HG03432 (cell line): ENCODE data around the gene ELK3.

ENCODE experiments used
- ATAC-seq: cut with Tn5 transposase; IDR thresholded peaks from one replicate; pipeline ENCODE4 v1.9.1; 2021; ENCODE audit warnings: mild to moderate bottlenecking, moderate library complexity; ENCODE audit not compliant: unreplicated experiment

Gene ELK3

GRCh38 chr12:96234591-96235483, 40.7 kb downstream of the ELK3 start:
- no peak for ATAC-seq

GRCh38 chr12:96235484-96235826, 41.3 kb downstream of the ELK3 start:
- no peak for ATAC-seq

- ATAC-seq, result no peak
Observed at GRCh38 chr12:96236221-96236822, 42.1 kb downstream of the ELK3 start.

- ATAC-seq, result no peak
Observed at GRCh38 chr12:96237035-96237434, 42.9 kb downstream of the ELK3 start.

GRCh38 chr12:96237465-96238077, 43.4 kb downstream of the ELK3 start:
- ATAC-seq, result no peak

GRCh38 chr12:96238336-96239047, 44.3 kb downstream of the ELK3 start:
- no peak for ATAC-seq

- no peak for ATAC-seq
Observed at GRCh38 chr12:96239711-96240635, 45.8 kb downstream of the ELK3 start.

GRCh38 chr12:96240656-96241055, 46.5 kb downstream of the ELK3 start:
- ATAC-seq, result no peak

GRCh38 chr12:96241431-96241830, 47.3 kb downstream of the ELK3 start:
- ATAC-seq, result no peak

GRCh38 chr12:96241846-96242256, 47.7 kb downstream of the ELK3 start:
- ATAC-seq, result no peak

- no peak for ATAC-seq
Observed at GRCh38 chr12:96242597-96242996, 48.4 kb downstream of the ELK3 start.

GRCh38 chr12:96244826-96245225, 50.7 kb downstream of the ELK3 start:
- no peak for ATAC-seq

- no peak for ATAC-seq
Observed at GRCh38 chr12:96246926-96247505, 52.8 kb downstream of the ELK3 start.

- ATAC-seq, result no peak
Observed at GRCh38 chr12:96247563-96247962, 53.4 kb downstream of the ELK3 start.

- no peak for ATAC-seq
Observed at GRCh38 chr12:96248136-96248931, 54.2 kb downstream of the ELK3 start.

GRCh38 chr12:96249196-96250118, 55.3 kb downstream of the ELK3 start:
- no peak for ATAC-seq

- no peak for ATAC-seq
Observed at GRCh38 chr12:96250119-96250685, 56.0 kb downstream of the ELK3 start.

- no peak for ATAC-seq
Observed at GRCh38 chr12:96255077-96255476, 60.9 kb downstream of the ELK3 start.
